NCI-H2081 treated with DMSO at 0.1 percent for 48 hours (cell line): ENCODE measurements around the gene DHRS9.
"Not testable (repeated sequence)": the region's sequence is repeated elsewhere in the genome, so short reads cannot be mapped to it uniquely, and the experiment has no call there.

Experiments
- DNase-seq: peaks from one replicate; lab custom pipeline; 2025; lab: John Stamatoyannopoulos, UW

DHRS9 gene

DNA sequence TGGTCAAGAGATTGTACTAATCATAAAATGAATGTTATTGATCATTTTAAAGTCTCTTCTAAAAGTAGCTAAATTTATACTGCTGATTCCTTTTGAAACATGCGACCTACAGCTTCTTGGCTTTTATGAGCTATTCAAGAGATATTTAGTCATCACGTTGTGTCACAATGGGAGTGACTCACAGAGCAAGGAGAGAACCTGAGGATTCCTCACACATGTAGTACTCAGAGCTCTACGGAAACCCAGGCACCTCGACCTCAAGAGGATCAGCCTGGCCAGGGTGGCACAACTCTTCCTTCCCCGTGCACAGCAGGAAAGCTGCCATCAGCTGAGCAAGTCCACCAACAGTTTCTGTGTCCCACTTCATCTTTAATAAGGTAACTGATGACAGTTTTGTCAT, at the start of gene DHRS9:
DHRS9 (plus strand) TSS at position 223 of the 400 bp plus-strand sequence. CDS start 12,019 bp downstream, outside the sequence.
- DNase-seq: no peak

DNA sequence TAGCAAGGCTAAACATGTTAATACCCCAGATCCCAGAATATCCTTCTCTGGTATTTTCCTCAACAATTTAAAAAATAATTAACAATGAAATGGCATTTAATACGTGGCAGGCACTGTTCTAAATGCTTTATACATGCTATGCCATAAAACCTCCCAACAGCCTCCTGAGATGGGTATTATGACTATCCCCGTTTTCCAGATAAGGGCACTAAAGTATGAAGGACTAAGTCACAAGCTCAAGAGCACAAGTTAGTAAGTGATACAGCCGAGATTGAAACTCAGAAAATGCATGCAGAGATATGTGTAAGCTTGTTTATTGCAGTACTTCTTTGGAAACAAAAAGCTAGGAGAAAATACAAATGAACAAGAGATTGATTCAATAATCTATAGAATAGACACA, 46.2 kb upstream of the DHRS9 start:
- no peak for DNase-seq

DNA sequence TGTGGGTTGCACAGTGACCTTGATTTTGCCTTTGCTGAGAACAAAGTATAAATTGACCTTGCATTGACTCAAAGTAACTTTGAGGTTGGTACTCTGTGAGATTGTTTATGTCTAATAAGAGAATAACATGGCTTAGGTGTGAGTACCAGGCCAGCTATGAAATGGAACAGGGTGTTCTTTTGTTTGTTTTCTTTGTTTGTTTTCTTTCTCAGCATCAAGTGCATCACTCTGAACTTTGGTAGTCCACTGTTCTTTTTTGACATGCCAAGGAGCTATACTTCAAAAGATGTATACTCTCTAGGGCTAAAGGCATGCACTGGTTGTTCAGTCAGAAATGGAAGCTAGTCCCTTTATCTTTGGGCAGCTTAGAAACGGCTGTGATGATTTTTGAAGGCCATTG, 43.3 kb upstream of the DHRS9 start:
- DNase-seq: no peak

DNA sequence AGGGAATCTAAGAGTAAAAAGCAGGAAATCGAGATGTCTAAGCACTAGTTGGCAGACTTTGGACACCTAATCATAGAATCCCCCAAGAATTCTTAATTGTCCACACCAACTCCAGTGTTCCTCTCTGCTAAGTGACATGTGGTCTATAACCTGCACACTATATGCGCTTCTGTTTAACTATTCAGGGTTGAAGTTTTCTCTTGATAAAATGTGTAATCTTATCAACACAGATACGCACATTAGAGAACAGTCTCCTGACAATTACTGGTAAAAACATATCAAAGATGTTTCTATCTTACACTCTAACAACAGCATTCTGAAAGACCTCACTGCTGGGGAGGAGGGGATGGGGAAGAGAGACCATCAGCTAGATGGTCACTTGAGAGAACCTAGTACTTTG, 42.1 kb upstream of the DHRS9 start:
- DNase-seq: no peak

DNA sequence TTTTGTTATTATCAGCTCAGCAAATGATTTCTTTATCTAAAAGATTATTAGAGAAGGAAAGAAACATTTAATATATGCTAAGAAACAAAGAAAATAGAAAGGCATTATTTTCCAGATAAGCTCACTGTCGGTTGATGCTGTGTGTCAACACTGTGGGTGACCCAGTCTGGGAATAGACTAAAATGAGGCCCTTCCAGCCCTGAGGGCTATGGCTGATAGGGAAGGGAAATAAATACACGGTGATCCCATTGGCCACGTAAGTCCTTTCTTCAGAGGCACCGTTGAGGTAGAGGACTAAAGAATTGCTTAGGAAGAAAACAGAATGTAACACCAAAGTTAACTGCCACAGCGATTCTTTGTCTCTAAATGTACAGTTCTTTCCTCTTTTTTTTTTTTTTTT, 40.0 kb upstream of the DHRS9 start:
- DNase-seq: no peak

DNA sequence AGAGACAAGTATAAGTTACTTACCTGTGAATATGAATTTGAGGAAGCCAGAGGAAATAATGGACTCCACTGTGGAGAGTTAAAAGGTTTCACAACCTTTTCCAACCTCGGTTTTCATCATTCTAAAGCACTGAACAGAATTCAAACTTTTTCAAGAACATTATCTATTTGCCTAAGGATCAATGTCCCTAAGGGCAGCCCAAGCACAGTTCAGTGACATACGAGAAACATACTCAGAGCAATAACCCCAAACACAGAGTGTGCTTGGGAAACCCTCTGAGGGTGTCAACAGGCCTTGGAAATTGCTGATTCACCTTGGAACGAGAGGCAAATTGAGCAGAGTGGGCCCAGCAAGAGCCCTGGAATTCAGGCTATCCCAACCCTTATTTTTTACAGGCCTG, 38.2 kb upstream of the DHRS9 start, which contains the start of gene ABCB11:
ABCB11 (minus strand) TSS at position 123 of the 400 bp plus-strand sequence. CDS start 13,199 bp downstream, outside the sequence.
- no peak for DNase-seq

DNA sequence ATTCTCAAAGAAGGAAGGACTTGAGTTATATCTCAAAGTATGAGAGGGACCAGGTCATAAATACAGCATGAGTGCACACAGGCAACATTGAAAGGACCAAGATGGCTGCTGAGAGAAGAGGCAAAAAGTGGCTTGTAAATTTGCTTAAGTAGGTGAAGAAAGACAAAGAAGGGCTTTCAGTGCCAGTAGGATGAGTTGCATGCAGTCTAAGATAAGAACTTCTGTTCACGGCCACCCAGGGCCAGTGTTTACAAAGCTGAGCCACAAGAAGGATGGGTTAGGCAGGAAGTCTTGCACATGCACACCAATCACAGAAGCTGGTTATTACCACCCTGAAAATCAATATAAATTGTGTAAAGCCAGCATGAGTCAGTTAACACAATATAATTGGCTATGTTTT, 35.1 kb upstream of the DHRS9 start:
- no peak for DNase-seq

DNA sequence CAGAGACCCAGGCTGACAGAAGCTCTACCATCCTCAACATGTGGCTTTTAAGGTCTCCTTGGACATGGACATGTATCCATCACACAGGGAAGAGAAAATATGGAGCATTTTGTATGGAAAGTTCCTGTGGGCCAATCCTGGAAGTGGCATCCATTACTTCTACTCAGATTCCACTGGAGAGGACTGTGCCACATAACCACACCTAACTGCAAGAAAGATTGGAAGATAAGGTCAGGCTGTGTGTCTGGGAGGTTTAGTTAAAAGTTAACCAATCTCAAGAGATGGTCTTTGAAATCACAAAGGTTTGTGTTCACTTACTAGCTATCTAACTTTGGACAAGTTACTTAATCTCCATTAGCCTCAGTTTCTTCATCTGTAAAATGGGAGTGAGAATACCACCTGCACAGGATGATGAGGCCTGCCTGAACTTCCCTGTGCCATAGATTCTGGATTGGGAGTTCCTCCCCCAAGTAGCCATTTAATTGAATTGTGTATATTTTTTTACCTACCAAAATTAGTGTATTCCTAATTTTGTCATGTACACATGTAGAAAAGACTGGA, 34.3 kb upstream of the DHRS9 start:
- no peak for DNase-seq

DNA sequence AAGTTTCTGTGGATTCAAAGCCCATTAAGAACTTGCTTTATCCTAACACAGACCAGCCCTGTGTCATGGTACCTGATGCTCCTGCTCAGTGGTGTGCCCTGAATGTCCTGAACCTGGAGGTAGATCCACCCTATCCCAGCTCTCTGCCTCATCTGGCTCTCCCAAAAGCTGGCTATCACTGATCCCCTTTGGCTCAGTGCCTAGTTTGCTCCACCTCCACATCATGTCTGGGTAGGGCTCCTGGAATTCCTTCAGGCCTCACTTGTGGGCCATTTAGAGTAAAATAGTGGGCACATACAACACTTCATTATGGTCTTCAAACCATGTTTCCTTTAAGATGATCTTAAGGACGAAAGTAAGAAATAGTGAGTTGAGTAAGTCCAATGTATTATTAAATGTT, 33.5 kb upstream of the DHRS9 start:
- no peak for DNase-seq

DNA sequence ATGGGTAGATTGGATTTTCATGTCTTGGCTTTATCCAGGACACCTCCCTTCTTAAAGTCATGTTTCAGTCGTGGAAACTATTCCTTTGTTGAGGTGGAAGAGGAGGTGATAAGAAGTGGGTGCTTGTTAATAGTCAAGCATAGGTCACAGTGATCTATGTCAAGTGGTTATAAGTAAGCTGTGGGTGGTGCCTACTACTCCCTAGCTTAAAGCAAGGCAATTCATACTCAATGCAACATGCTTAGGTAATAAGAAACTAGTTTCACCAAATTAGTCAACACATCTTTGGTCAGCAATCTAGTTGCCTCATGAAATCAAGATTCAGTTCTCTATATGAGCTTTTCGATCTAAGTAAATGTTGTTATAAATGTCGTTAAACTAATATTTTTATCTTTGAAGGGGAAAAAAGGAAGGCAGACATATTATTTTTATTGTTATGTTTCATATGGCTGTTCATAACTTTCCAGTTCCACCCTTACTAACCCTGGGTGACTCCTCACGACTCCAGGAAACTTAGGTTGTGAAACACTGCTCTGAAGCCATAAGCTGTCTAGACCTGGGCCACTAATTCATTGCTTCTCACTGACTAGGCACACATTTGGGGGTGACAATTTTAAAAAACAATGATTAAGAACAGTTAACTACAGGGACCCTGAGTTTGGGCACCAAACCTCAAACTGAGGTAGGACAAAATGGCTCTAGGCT, 32.5 kb upstream of the DHRS9 start:
- no peak for DNase-seq

DNA sequence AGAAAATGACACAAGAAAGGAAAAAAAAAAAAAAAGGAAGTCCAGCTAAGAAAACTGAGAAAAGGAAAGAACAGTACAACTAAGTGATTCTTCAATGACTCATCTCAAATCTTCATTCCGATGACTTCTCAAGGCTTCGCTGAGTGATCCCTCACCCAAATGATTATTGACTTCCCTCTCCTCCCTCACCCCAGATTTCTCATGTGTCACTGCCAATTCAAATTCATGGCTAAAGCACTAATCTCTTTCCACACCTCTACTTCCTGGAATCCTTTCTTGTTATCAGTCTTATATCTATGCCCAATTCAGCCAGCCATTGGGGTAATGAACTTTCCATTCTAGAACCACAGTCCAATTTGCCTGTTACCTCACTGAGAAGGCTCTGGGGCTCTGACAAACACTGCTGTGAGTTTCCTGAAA, 31.0 kb upstream of the DHRS9 start:
- no peak for DNase-seq

DNA sequence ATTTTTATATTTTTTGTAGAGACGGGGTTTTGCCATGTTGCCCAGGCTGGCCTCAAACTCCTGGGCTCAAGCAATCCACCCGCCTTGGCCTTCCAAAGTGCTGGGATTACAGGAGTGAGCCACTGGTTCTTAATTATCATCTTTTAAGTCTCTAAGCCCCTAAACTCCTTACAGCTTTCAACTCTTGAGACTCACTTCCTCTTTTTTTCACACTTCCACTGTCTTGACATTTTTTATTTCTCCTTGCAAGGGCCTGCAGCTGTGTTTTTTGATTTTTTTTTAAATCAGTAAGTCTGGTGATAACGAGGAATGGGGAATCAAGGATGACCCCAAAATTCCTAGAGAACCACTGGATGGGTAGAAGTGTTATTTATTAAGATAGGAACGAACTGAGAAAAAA, 29.7 kb upstream of the DHRS9 start:
- no peak for DNase-seq

DNA sequence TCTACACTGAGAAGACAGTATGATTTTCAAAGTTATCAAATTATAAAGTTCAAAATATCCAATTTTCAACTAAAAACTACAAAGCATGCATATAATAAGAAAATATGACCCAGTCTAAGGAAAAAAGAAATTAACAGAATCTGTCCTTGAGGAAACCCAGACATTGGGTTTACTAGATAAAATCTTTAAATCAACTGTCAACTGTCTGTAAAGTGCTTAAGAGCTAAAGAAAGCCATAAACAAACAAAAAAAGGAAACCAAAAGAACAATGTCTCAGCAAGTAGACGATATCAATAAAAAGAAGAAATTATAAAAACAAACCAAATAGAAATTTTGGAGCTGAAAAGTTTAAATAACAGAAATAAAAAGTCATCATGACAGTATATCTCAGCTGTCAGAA, 27.8 kb upstream of the DHRS9 start:
- DNase-seq: no peak

DNA sequence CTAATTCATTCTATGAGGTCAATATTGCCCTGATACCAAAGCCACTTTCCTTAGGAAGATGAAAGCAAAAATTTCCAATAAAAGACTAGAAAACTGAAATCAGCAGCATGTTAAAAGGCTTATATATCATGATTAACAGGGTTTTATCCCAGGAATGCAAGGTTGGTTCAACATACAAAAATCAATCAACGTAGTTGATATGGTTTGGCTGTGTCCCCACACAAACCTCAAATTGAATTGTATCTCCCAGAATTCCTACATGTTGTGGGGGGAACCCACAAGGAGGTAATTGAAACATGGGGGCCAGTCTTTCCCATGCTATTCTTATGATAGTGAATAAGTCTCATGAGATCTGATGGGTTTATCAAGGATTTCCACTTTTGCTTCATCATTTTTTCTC, 26.5 kb upstream of the DHRS9 start:
- DNase-seq: no peak

DNA sequence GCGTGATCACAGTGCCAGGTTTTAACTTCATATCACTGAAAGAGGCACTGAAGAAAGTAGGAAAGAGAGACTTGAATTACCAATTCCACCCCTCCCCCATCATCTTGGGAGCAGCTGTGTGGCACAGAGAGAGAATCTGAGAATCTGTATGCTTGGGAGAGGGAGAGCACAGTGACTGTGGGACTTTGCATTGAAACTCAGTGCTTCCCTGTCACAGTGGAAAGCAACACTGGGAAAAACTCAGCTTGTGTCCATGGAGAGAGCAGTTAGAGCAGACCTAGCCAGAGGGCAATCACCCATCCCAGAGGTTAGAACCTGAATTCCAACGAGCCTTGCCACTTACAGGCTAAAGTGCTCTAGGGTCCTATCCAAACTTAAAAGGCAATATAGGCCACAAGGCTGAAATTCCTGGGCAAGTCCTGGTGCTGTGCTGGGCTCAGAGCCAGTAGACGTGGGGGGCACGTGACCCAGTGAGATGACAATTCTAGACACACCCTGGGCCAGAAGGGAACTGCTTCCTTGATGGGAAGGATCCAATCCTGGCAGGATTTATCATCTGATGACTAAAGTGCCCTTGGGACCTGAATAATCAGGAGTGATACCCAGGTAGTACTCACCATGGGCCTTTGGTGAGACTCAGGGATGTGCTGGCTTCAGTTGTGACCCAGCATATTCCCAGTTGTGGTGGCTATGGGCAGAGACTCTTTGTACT, 22.8 kb upstream of the DHRS9 start:
- DNase-seq: no peak

DNA sequence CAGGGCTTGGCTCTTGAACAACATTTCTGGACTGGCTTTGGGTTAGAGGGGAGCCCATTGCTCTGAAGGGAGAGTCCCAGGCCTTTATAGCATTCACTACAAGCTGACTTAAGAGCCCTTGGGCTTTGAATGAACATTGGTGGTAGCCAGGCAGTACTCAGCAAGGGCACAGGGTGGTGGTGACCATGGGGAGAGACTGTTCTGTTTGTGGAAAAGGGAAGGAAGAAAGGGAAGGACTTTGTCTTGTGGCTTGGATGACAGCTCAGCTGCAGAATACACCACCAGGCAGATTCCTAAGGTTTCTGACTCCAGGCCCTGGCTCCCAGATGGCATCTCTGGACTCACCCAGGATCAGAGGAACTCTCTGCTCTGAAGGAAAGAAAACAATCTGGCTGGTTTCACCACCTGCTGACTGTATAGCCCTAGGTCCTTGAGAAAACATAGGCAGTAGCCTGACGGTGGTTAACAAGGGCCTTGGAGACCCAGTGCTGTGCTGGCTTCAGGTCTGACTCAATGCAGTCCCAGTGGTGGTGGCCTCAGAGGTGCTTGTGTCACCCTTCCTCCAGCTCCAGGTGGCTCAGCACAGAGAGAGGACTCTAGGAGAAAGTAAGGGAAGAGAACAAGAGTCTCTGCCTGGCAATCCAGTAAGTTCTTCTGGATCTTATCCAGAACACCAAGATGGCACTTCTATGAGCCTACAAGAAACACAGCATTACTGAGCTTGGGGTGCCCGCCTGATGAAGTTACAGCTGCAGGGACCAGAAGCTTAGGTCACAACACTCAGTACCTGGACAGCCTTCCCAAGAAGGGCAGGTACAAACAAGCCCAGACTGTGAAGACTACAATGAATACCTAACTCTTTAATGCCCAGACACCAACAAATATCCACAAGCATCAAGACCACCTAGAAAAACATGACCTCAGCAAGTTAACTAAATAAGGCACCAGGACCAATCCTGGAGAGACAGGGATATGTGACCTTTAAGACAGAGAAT, 21.8 kb upstream of the DHRS9 start:
- DNase-seq: no peak

DNA sequence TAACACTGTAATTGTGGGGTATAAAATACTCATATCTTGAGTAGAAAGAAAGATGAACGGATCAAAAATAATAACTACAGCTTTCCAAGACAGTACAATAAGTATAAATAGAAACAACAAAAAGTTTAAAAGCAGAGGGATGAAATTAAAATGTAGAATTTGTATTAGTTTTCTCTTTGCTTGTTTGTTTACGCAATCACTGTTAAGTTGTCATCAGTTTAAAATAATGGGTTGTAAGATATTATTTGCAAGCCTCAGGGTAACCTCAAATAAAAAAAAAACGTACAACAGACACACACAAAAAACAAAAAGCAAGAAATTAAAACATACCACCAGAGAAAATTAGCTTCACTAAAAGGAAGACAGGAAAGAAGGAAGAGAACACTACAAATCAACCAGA, 20.2 kb upstream of the DHRS9 start:
- DNase-seq: no peak

DNA sequence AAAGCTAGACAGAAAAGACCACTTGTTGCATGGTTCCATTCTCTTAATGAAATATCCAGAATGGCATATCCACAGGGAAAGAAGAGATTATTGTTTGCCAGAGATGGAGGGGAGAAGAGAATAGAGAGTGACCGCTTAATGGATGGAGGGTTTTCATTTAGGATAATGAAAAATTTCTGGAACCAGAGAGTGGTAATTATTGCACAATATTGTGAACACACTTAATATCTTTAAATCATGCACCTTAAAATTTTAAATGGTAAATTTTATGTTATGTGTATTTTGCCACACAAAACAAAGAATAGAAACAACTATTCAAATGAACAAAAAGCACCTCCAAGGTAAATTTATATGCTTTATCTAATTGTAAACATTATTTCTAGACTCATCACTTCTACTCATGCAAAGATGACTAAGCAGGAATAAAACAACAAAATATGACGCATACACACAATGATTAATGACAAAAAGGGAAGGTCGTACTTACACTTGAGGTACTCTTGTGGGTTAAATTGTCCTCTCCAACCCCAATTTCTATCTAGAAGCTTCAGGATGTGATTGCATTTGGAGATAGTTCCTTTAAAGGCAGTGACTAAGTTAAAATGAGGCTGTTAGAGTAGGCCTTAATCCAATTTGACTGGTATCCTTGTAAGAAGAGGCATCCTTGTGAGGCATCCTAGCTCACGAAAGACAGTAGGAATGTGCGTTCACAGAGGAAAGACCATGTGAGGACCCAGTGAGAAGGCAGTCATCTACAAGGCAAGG, 18.7 kb upstream of the DHRS9 start:
- no peak for DNase-seq

DNA sequence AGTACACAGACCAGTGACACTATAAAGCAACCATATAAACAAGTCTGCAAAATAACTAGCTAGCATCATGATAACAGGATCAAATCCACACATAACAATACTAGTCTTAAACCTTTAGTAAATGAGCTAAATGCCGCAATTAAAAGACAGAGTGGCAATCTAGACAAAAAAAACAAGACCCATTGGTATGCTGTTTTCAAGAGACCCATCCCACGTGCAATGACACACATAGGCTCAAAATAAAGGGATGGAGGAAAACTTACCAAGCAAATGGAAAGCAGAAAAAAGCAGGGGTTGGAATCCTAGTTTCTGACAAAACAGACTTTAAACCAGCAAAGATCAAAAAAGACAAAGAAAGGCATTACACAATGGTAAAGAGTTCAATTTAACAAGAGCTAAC, 14.8 kb upstream of the DHRS9 start:
- DNase-seq: not testable (repeated sequence)

DNA sequence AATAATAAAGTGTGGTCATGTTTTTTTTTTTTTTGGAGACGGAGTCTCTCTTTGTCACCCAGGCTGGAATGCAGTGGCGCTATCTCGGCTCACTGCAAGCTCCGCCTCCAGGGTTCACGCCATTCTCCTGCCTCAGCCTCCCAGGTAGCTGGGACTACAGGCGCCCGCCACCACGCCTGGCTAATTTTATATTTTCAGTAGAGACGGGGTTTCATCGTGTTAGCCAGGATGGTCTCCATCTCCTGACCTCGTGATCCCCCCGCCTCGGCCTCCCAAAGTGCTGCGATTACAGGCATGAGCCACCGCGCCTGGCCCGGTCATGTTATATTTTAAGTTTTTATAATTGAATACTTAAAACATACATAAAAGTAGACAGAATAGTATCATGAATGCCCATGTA, 5.2 kb upstream of the DHRS9 start:
- not testable (repeated sequence) for DNase-seq

DNA sequence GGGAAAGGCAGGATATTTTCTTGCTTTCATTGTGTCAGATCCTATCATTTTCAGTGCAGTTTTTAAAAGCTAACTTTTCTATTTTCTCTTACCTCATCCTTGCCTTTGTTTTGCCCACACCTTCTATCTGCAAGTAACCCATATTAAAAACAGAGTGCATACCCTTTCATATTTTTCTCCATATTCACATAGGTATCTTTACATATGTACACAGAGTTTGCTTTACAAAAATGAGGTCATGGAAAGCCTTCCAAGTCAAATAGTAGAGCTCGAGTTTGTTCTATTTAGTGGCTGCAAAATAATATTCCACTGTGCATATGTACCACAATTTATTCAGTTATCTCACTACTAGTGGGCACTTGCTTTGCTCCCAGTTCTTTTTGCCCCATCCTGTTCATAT, 3.9 kb upstream of the DHRS9 start:
- DNase-seq: no peak
